Keratinocyte (primary cell): ENCODE results near the gene CLCN5. TPM values are rescaled to one million over a fixed set of nuclear protein-coding genes. Genes with fewer than 3 reads are reported as not detected.

Source experiments
- DNase-seq: peaks from one replicate; pipeline ENCODE4 v3.0.0-alpha.2; 2011; ENCODE audit warnings: low read depth, missing footprints, low spot score
- FAIRE-seq: peaks from 2 replicates; lab custom pipeline; 2011; peaks lifted over from hg19 to GRCh38; lab: Jason Lieb, UNC
- H2AFZ ChIP-seq: 2 replicates; pipeline ENCODE4 v1.6.0; 2012; ENCODE audit warnings: low read length, control low read depth, inconsistent platforms; ENCODE audit not compliant: control insufficient read depth
- H3K27ac ChIP-seq: 2 replicates; pipeline ENCODE4 v1.5.1; 2011; ENCODE audit warnings: low read length; ENCODE audit not compliant: control insufficient read depth, insufficient read depth
- H3K27me3 ChIP-seq: 3 replicates; pipeline ENCODE4 v1.6.0; 2011; ENCODE audit warnings: low read length; ENCODE audit not compliant: control insufficient read depth, insufficient read depth; ENCODE audit errors: extremely low read depth
- H3K36me3 ChIP-seq, 2 experiments: 2 replicates in 1 of 2; 3 replicates in 1 of 2; pipeline ENCODE4 v1.5.1; 2011; ENCODE audit warnings: low read length in 2 of 2, mild to moderate bottlenecking in 1 of 2; ENCODE audit not compliant: control insufficient read depth in 2 of 2, insufficient read depth in 2 of 2; ENCODE audit errors: extremely low read depth in 1 of 2
- H3K4me1 ChIP-seq: 3 replicates; pipeline ENCODE4 v1.5.1; 2011; ENCODE audit warnings: low read length; ENCODE audit not compliant: control insufficient read depth, insufficient read depth; ENCODE audit errors: extremely low read depth
- H3K4me2 ChIP-seq: 3 replicates; pipeline ENCODE4 v1.6.0; 2011; ENCODE audit warnings: low read depth, low read length; ENCODE audit not compliant: control insufficient read depth, insufficient read depth; ENCODE audit errors: extremely low read depth
- H3K4me3 ChIP-seq, 3 experiments: fragments of 200-600 bp in 1 of 3; sonication (generic) in 1 of 3; 2 replicates in 2 of 3; 3 replicates in 1 of 3; pipeline ENCODE4 v1.5.1; 2011 to 2016; ENCODE audit warnings: low read length in 3 of 3, mild to moderate bottlenecking in 3 of 3, control low read depth in 2 of 3, inconsistent platforms in 1 of 3, low read depth in 1 of 3, mixed read lengths in 1 of 3, mixed run types in 1 of 3, moderate library complexity in 1 of 3; ENCODE audit not compliant: control insufficient read depth in 2 of 3, insufficient read depth in 2 of 3; ENCODE audit errors: extremely low read depth in 1 of 3
- H3K79me2 ChIP-seq: 2 replicates; pipeline ENCODE4 v1.6.0; 2012; ENCODE audit warnings: low read length; ENCODE audit not compliant: control insufficient read depth, insufficient read depth
- H3K9ac ChIP-seq: 3 replicates; pipeline ENCODE4 v1.6.0; 2011; ENCODE audit warnings: low read length; ENCODE audit not compliant: control insufficient read depth, insufficient read depth; ENCODE audit errors: extremely low read depth
- H3K9me1 ChIP-seq: 3 replicates; pipeline ENCODE4 v1.6.0; 2011; ENCODE audit warnings: low read length; ENCODE audit not compliant: control insufficient read depth, insufficient read depth; ENCODE audit errors: extremely low read depth
- H3K9me3 ChIP-seq: 2 replicates; pipeline ENCODE4 v1.5.1; 2012; ENCODE audit warnings: low read depth, low read length; ENCODE audit not compliant: control insufficient read depth
- H4K20me1 ChIP-seq: 3 replicates; pipeline ENCODE4 v1.6.0; 2011; ENCODE audit warnings: low read length; ENCODE audit not compliant: control insufficient read depth, insufficient read depth; ENCODE audit errors: extremely low read depth
- CTCF ChIP-seq, 3 experiments: IDR thresholded peaks in 1 of 3; conservative IDR thresholded peaks in 1 of 3; optimal IDR thresholded peaks in 1 of 3; 2 replicates in 2 of 3; 3 replicates in 1 of 3; pipeline versions ENCODE3 to v1.5.1; 2011; ENCODE audit warnings: low read length in 3 of 3, mild to moderate bottlenecking in 3 of 3, moderate library complexity in 2 of 3, control low read depth in 1 of 3, inconsistent platforms in 1 of 3; ENCODE audit not compliant: insufficient read depth in 2 of 3; ENCODE audit errors: extremely low read depth in 1 of 3
- EZH2 ChIP-seq: IDR thresholded peaks from one replicate; pipeline ENCODE4 v1.6.1; 2012; ENCODE audit warnings: inconsistent platforms, mild to moderate bottlenecking, low read length, moderate library complexity
- dilution Hi-C: fragments of 300-500 bp; cut with MboI; formaldehyde crosslinking; loops from one replicate; pipeline ENCODE4 v1.7.0; 2020; ENCODE audit warnings: low sequenced_read_pairs; ENCODE audit not compliant: extremely low pct_ligation_motif_present
- polyA plus RNA-seq, 5 experiments: library from polyadenylated mRNA; depleted of rRNA in 3 of 5; stranded (reverse) in 3 of 5; stranded (forward) in 1 of 5; unstranded in 1 of 5; fragments of >200 nt; gene quantifications; 1 replicate in 1 of 5; 2 replicates in 3 of 5; 3 replicates in 1 of 5; pipeline versions ENCODE4 v1.2.1 to v1.2.3, GENCODE V29; 2011 to 2012; ENCODE audit warnings: missing spikeins in 2 of 5, low read depth in 1 of 5, low replicate concordance in 1 of 5

CLCN5 gene
- polyA plus RNA-seq, 1 donor (not counting 4 experiments of a cell fraction or from before 2014, with no cell fraction given): 3.9 TPM

- dilution Hi-C loops: no loop called here
- peak; percentile 46 for FAIRE-seq
- no peaks in the 10 kb centered on the region for H3K9me1 ChIP-seq
- H3K27me3 ChIP-seq: no peaks in the 10 kb centered on the region
- no peaks in the 10 kb centered on the region for H3K79me2 ChIP-seq
- H3K4me2 ChIP-seq: peak overlapping the region; percentile 10
- H2AFZ ChIP-seq: no peak overlapping the region
- no peak for DNase-seq
- no peak overlapping the region for H3K9ac ChIP-seq
- no peaks in the 10 kb centered on the region for H4K20me1 ChIP-seq
- no peaks in the 10 kb centered on the region for H3K9me3 ChIP-seq
- no peaks in the 10 kb centered on the region for H3K36me3 ChIP-seq
- no peak for TF ChIP-seq CTCF (optimal IDR thresholded peaks at IDR 0.05 in 1 of 3, IDR thresholded peaks at IDR 0.05 in 1 of 3, conservative IDR thresholded peaks at IDR 0.05 in 1 of 3; ENCODE audit: extremely low read depth in 1 of 3, insufficient read depth in 2 of 3, low read length in 3 of 3)
- no peak for TF ChIP-seq EZH2
- no peak overlapping the region for H3K4me3 ChIP-seq
- no peak overlapping the region for H3K27ac ChIP-seq
- H3K4me1 ChIP-seq: peaks cover 12% of the 10 kb centered on the region
Observed at GRCh38 chrX:49995107-49995731, 72.8 kb downstream of the CLCN5 start.

DNA sequence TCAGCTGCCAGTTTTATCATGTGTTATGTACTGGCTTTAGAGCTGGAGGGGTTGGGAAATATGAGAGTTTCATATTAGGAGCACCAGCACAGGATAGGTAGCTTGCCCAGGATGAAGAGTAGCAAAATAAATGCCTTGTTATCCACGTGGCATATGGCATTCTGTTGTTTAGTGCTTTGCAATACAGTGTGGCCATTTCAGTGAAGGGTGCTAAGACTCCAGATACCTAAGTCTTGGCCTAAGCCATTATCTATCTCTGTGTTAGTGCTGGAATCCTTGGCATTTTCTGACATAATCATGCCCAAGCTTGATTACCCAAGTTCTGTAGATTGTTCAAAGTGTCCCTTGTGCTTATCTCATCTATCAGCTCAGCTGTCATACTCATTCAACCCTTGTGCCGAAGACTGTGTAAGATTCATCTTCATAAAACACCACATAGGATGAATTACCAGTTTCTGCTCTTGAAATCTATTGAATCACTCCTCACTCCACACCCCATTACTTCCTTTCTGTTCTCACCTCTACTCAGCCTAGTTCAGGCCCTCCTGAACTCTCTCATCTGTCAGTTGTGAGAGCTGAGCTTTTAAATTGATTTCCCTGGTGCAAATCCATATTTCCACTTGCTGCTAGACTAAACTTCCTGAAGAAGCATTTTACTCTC lies 73.5 kb downstream of the CLCN5 start:
- Histone ChIP-seq H3K79me2 (no peaks in the 10 kb centered on the region), H2AFZ (no peak overlapping the region), H3K4me3 (no peak overlapping the region), H3K4me1 (peaks cover 12% of the 10 kb centered on the region), H3K27ac (peak overlapping the region; percentile 31), H3K27me3 (no peaks in the 10 kb centered on the region), H3K9ac (no peak overlapping the region), H3K4me2 (peak overlapping the region; percentile 10), H3K9me1 (no peaks in the 10 kb centered on the region), H4K20me1 (no peaks in the 10 kb centered on the region), H3K9me3 (no peaks in the 10 kb centered on the region), H3K36me3 (no peaks in the 10 kb centered on the region)
- TF ChIP-seq EZH2 (no peak), CTCF (optimal IDR thresholded peaks at IDR 0.05 in 1 of 3, IDR thresholded peaks at IDR 0.05 in 1 of 3, conservative IDR thresholded peaks at IDR 0.05 in 1 of 3; ENCODE audit: extremely low read depth in 1 of 3, insufficient read depth in 2 of 3, low read length in 3 of 3) (no peak)
- peak; percentile 63 for FAIRE-seq
- dilution Hi-C loops: no loop called here
- DNase-seq: peak; percentile 23
